CD4-positive, alpha-beta T cell treated with Interleukin-12 subunit alpha and Interleukin-12 subunit beta, for 1 hour (primary cell): ENCODE results near the gene SLC22A31.
"Not testable (repeated sequence)": the region's sequence is repeated elsewhere in the genome, so short reads cannot be mapped to it uniquely, and the experiment has no call there.

ENCODE experiments used
- DNase-seq: peaks from one replicate; pipeline ENCODE4 v3.0.0-alpha.2; 2020

The SLC22A31 gene

DNA sequence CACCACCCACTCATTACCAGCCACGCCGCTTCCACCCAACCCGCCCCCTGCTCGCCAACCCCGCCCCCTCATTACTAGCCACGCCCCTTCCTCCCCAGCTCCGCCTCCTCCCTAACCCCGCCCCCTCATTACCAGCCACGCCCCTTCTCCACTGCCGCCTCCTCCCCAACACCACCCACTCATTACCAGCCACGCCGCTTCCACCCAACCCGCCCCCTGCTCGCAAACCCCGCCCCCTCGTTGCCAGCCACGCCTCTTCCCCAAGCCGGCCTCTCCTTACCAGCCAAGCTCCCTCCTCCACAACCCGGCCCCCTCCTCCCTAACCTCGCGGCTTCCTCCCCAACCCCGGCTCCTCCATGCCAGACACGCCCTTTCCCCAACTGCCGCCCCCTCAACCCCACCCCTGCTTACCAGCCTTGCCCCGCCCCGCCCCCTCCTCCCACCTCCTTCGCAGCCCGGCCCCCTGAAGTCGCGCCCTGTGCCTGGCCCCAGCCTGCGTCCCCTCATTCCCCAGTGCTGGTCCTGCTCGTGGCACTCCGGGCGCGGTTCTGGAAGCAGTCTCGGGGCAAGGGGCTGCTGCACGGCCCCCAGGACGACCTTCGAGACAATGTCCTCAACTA, 7.3 kb downstream of the SLC22A31 start:
- DNase-seq: peak; percentile 68

DNA sequence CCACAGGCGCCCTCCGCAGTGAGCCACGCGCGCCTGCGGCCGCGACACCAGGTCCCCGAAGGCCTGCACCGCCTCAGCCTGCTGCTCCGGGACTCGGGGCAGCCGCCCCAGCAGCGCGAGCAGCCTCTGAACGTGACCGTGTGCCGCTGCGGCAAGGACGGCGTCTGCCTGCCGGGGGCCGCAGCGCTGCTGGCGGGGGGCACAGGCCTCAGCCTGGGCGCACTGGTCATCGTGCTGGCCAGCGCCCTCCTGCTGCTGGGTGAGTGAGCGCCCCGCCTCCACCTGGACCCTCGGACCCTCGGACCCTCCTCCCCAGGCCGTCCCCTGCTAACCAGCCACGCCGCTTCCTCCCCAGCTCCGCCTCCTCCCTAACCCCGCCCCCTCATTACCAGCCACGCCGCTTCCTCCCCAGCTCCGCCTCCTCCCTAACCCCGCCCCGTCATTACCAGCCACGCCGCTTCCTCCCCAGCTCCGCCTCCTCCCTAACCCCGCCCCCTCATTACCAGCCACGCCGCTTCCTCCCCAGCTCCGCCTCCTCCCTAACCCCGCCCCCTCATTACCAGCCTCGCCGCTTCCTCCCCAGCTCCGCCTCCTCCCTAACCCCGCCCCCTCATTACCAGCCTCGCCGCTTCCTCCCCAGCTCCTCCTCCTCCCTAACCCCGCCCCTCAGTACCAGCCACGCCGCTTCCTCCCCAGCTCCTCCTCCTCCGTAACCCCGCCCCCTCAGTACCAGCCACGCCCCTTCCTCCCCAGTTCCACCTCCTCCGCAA, 8.0 kb downstream of the SLC22A31 start:
- peak; percentile 88 for DNase-seq

DNA sequence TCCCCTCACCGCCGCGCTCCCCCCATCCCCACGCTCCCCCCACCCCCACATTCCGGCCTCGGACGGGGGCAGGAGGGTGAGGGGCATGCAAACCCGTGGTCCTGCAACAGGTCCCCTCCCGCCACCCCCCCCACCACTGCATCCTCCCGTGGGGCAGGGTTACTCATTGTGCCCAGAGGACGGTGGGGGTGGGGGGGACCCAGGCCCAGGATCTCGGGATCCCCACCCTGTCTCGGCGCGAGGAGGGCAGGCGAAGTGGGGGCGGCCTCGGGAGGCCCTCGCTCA, 8.5 kb downstream of the SLC22A31 start:
- no peak for DNase-seq

DNA sequence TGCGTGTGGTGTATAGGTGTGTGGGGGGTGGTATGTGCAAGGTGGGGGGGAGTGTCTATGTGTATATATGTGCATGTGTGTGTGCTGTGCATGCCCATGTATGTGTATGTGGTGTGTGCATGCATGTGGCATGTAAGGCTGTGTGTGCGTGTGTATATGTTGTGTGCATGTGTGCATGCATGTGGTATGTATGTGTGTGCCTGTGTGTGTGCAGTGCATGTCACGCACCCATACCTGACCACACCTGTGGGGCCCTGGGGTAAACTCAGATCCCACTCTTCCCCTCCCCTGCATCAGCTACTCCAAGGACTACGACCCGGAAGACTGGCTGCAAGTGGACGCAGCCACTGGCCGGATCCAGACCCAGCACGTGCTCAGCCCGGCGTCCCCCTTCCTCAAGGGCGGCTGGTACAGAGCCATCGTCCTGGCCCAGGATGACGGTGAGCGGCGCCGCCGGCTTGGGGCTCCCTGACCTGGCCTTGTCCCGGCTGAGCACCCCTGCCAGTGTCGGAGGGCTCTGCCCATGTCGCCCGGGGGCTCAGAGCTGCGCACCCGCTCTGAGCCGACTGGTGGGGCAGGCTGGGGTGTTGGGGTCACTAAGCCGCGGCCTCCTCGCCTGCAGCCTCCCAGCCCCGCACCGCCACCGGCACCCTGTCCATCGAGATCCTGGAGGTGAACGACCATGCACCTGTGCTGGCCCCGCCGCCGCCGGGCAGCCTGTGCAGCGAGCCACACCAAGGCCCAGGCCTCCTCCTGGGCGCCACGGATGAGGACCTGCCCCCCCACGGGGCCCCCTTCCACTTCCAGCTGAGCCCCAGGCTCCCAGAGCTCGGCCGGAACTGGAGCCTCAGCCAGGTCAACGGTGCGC, 9.1 kb downstream of the SLC22A31 start:
- no peak for DNase-seq

DNA sequence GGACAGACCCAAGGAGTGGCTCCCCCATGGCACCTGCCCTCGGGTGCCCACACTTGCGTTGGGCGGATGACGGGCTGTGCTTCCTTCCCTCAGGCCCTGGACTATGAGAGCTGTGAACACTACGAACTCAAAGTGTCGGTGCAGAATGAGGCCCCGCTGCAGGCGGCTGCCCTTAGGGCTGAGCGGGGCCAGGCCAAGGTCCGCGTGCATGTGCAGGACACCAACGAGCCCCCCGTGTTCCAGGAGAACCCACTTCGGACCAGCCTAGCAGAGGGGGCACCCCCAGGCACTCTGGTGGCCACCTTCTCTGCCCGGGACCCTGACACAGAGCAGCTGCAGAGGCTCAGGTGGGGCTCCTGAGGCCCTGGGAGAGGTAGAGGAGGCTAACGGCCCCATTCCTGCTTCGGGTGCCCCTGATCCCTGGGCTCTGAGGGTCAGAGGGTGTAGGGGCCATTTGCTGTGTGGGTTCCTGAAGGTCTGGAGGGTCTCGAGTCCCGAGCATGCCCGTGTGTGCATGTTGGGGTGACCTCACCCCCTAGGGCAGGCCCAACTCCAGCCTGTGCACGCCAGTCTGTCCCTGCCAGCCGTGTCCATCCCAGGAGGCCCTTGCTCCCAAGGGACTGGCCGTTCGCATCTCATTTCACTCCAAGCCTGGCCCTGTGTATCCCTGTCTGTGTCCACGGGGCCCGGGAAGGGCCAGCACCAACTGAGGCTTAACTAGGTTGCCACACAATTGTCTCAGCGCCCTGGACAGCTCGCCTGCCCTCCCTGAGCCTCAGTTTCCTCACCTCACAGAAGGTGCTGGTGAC, 10.0 kb downstream of the SLC22A31 start:
- DNase-seq: no peak

DNA sequence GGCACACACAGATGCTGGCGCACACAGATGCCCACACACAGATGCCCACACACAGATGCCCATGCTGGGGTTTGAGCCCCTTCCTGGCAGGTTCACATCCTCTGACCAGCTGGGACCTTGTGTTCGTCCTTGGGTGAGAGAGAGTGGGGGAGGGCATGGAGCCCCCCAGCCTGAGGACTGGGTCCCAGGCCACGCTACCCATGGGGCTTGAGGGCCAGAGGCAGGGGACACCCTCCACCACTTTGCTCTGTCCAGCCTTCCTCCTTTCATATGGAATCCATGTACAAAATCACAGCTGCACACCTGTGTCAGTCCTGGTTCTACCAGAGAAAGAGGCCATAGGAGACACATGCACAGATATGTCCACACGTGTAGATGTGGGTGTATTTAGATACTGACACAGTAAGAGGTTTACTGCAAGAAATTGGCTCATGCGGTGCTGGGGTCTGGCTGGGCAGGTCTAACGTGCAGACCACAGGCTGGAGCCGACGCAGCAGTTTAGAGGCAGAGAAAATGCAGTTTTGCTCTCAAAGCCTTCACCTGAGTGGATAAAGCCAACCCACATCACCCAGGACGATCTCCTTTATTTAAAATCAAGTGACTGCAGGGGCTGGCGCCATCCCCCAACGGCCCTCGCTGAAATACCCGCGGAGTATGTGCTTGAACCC, 10.8 kb downstream of the SLC22A31 start:
- no peak for DNase-seq

DNA sequence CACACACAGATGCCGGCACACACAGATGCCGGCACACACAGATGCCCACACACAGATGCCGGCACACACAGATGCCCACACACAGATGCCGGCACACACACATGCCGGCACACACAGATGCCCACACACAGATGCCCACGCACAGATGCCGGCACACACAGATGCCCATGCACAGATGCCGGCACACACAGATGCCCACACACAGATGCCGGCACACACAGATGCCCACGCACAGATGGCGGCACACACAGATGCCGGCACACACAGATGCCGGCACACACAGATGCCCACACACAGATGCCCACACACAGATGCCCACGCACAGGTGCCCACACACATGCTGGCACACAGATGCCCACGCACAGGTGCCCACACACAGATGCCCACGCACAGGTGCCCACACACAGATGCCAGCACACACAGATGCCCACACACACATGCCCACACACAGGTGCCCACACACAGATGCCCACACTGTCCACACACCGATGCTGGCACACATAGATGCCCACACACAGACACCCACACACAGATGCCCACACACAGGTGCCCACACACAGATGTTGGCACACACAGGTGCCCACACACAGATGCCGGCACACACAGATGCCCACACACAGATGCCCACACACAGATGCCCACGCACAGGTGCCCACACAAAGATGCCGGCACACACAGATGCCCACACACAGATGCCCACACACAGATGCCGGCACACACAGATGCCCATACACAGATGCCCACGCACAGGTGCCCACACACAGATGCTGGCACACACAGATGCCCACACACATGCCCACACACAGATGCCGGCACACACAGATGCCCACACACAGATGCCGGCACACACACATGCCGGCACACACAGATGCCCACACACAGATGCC, 11.6 kb downstream of the SLC22A31 start:
- DNase-seq: not testable (repeated sequence)

DNA sequence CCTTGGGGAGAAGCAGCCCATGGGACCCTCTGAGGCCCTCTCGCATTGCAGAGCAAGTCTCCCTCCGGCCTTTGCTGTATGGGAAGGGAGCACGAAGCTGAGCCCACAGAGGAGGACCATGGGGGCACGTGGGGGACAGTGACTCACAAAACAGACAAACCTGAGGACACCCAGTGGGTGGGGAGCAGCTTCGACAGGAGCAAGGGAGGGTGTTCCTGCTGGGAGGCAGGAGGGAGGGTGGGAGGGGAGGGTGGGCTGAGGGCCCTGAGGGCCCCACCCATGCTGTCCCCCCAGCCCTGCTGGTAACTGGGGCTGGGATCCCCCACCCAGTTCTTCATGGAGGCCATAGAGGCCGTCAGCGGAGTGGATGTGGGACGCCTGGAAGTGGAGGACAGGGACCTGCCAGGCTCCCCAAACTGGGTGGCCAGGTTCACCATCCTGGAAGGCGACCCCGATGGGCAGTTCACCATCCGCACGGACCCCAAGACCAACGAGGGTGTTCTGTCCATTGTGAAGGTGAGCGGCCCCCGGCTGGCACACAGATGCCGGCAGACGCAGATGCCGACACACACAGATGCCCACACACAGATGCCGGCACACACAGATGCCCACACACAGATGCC, 12.5 kb downstream of the SLC22A31 start:
- peak; percentile 12 for DNase-seq

DNA sequence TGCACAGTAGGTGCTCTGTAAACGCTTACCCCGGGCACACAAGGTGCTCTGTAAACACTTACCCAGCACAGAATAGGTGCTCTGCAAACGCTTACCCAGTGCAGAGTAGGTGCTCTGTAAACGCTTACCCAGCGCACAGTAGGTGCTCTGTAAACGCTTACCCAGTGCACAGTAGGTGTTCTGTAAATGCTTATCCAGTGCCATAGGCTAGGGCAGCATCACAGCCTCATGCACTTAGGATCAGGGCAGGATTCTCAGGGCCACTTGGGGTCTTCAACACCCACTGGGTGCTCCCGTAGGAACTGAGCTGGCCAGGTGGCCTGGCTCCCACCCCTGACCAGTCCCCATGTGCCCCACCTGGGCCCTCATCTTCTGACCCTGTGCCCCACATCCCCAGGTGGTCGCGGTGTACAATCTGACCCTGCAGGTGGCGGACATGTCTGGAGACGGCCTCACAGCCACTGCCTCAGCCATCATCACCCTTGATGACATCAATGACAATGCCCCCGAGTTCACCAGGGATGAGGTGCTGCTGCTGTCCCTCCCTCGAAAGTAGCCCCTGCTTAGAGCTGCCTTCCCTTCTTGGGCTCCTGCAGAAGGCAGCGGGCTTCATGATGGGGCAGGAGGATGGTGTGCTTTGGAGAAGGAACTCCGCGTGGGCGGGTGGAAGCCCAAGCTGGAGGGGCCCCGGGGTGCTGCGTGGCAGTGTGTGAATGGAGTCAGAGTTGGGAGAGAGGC, 13.1 kb downstream of the SLC22A31 start:
- DNase-seq: peak; percentile 23

DNA sequence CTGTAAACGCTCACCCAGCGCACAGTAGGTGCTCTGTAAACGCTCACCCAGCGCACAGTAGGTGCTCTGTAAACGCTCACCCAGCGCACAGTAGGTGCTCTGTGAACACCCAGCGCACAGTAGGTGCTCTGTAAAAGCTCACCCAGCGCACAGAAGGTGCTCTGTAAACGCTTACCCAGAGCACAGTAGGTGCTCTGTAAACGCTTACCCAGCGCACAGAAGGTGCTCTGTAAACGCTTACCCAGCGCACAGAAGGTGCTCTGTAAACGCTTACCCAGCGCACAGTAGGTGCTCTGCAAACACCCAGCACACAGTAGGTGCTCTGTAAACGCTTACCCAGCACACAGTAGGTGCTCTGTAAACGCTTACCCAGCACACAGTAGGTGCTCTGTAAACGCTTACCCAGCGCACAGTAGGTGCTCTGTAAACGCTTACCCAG, 13.7 kb downstream of the SLC22A31 start:
- not testable (repeated sequence) for DNase-seq

DNA sequence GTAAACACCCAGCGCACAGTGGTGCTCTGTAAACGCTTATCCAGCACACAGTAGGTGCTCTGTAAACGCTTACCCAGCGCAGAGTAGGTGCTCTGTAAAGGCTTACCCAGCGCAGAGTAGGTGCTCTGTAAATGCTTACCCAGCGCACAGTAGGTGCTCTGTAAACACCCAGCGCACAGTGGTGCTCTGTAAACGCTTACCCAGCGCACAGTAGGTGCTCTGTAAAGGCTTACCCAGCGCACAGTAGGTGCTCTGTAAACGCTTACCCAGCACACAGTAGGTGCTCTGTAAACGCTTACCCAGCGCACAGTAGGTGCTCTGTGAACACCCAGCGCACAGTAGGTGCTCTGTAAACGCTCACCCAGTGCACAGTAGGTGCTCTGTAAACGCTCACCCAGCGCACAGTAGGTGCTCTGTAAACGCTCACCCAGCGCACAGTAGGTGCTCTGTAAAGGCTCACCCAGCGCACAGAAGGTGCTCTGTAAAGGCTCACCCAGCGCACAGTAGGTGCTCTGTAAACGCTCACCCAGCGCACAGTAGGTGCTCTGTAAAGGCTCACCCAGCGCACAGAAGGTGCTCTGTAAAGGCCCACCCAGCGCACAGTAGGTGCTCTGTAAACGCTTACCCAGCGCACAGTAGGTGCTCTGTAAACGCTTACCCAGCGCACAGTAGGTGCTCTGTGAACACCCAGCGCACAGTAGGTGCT, 14.3 kb downstream of the SLC22A31 start:
- DNase-seq: not testable (repeated sequence)

DNA sequence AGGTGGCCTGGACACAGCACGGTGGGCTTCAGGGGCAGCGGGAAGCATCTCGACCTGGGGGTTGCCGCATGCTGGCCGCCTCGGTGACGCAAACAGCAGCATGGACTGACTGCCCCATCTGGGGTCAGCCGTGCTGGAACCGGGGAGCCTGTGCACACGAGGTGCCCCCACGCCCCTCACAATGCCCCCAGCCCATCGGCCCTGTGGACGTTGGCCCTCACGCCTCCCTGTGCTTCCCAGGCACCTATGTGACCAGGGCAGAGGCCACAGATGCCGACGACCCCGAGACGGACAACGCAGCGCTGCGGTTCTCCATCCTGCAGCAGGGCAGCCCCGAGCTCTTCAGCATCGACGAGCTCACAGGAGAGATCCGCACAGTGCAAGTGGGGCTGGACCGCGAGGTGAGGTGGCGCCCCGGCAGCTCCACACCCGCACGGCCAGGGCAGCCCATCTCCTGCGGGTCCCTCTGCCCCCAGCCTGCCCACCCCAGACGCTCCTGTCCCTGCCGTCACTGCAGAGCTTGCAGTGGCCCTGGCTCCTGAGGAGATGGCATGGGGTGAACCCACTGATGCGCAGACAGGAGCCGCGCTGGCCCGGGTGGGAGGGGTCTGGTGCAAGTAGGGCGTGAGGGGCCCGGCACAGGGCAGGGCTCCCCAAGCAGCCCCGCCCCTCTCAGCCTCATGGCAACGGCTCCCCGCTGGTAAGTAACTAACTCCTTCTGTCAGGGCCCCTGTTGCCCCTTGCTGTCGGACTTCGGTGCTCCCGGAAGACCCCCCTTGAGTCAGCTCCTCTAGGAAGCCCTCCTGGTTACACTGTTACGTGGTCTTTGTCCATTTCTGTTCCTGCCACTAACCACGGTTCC, 15.2 kb downstream of the SLC22A31 start:
- no peak for DNase-seq

DNA sequence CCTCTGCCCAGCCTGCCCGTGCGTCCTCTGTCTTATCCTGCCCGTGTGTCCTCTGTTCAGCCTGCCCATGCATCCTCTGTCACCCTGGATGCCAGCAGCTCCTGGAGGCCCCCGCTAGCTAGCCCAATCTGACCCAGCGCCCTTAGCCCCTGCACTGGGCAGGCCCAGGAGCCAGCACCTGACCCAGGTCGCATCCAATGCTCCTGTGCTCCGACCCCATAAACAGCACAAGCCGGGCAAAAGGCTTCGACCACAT, 15.7 kb downstream of the SLC22A31 start:
- DNase-seq: no peak

DNA sequence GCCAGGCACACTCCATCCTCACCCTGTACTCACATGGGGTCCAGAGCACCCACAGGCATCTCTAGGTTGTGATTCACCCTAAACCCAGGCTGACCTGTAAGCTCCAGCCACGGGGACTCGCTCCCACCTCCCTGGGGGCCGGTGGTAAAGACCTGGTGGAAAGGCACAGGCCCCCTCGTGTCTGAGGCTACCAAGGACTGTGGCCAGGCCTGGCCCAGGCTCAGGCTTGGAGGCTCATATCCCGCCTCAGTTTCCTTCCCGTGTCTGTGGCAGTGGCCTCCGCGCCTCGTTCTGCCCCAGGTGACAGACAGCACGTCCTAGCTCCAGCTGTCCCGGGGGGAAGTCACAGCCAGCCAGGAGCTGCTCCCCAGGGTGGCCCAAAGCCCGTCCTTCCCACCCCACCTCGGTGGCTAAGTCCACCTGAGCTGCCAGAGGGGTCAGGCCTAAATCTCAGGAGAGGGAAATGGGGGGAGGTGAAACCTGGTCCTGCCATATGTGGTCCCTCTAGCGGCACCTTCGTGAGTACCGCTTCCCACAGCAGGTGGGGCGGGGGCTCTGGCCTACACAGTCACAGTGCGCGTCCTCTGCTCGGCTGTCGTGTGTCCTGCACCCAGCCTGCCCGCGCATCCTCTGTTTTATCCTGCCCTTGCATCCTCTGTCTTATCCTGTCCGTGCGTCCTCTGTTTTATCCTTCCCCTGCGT, 16.2 kb downstream of the SLC22A31 start:
- DNase-seq: no peak

DNA sequence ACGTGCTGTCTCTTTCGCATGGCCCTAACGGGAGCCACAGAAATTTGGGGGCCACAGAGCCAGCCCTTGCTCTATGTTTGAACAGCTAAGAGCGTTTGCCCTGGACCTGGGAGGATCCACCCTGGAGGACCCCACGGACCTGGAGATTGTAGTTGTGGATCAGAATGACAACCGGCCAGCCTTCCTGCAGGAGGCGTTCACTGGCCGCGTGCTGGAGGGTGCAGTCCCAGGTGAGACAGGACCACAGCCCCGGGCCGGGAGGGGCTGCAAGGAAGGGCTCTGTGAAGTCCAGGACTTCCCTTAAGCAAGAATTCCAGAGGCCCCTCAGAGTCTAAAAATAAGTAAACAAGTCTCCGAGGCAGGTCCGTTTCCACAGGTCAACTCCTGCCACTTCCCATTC, 16.9 kb downstream of the SLC22A31 start:
- DNase-seq: no peak

DNA sequence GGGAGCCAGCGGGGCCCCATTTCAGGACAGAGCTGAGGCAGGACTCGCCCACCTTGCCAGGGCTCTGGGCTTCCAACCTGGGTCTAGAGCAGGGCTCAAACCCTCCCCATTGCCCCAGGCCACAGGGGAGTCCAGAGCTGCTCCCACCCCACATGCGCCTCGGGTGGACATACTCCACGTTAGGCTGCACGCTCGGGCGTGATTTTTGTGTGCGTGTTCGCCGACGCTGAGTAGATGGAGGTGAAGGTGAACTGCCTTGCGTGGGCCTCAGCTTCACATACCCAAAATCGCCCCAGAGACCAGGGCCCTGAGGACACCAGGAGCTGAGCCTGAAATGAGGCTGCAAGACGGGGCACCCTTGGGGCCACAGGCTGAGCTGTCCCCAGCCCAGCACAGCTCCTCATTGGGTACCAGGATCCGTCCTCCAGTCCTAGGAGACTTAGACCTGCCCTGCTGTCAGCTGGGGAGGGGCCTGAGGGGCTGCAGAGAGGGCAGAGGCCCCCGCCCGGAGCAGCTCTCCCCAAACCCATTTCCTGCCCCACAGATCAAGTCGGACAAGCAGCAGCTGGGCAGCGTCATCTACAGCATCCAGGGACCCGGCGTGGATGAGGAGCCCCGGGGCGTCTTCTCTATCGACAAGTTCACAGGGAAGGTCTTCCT, 20.6 kb downstream of the SLC22A31 start:
- no peak for DNase-seq

DNA sequence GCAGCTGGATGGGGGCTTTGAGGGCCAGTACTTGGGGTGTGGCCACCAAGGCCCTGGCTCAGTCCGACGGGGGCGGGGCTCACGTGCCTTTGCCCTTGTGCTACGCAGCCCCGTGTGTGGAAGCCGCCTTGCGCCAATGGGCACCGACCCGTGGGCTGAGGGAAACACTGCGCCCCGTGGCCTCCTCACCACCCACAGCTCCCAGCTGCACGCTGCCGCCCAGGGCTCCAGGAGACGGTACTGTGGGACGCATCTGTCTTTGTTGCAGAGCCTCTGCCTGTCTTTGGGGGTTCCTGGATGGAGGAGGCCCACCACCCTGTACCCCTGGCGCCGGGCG, 21.2 kb downstream of the SLC22A31 start:
- DNase-seq: no peak
